Activated CD4-positive, alpha-beta T cell treated with anti-CD3 and anti-CD28 coated beads for 48 hours (primary cell): ENCODE results near the gene GNL3.
"Not testable (repeated sequence)": the region's sequence is repeated elsewhere in the genome, so short reads cannot be mapped to it uniquely, and the experiment has no call there.

Experiments
- DNase-seq: peaks from one replicate; pipeline ENCODE4 v3.0.0-alpha.2; 2020

Gene GNL3

GRCh38 chr3:52685709-52686691 lies at the start of gene GNL3, which contains the start of gene PBRM1:
GNL3 (plus strand) TSS chr3:52686032; CDS start chr3:52686093, 61 bp downstream.
PBRM1 (minus strand) TSS chr3:52685913.
- DNase-seq: peak; percentile 96

GRCh38 chr3:52636673-52637072 lies 49.2 kb upstream of the GNL3 start:
- DNase-seq: no peak

GRCh38 chr3:52645549-52645948 lies 40.3 kb upstream of the GNL3 start:
- no peak for DNase-seq

GRCh38 chr3:52649461-52650210 lies 36.2 kb upstream of the GNL3 start:
- DNase-seq: no peak

- no peak for DNase-seq
These were observed 35.4 kb upstream of the GNL3 start for GRCh38 chr3:52650439-52650838.

- DNase-seq: no peak
These were observed 34.2 kb upstream of the GNL3 start for GRCh38 chr3:52651592-52651991.

GRCh38 chr3:52655895-52656294 lies 29.9 kb upstream of the GNL3 start:
- DNase-seq: no peak

GRCh38 chr3:52660046-52660445 lies 25.8 kb upstream of the GNL3 start:
- no peak for DNase-seq

GRCh38 chr3:52663098-52663497 lies 22.7 kb upstream of the GNL3 start:
- no peak for DNase-seq

GRCh38 chr3:52670621-52671521 lies 15.0 kb upstream of the GNL3 start:
- peak; percentile 57 for DNase-seq

GRCh38 chr3:52671676-52672075 lies 14.2 kb upstream of the GNL3 start:
- DNase-seq: no peak

- DNase-seq: not testable (repeated sequence)
These were observed 9.6 kb upstream of the GNL3 start for GRCh38 chr3:52676201-52676600.

GRCh38 chr3:52678265-52679198 lies 7.3 kb upstream of the GNL3 start:
- DNase-seq: no peak

GRCh38 chr3:52679199-52679538 lies 6.7 kb upstream of the GNL3 start:
- no peak for DNase-seq

- DNase-seq: no peak
These were observed 6.0 kb upstream of the GNL3 start for GRCh38 chr3:52679811-52680210.

GRCh38 chr3:52681596-52681995 lies 4.2 kb upstream of the GNL3 start:
- DNase-seq: no peak

- DNase-seq: peak; percentile 64
These were observed 3.8 kb upstream of the GNL3 start for GRCh38 chr3:52682016-52682415.

- no peak for DNase-seq
These were observed 2.2 kb upstream of the GNL3 start for GRCh38 chr3:52683611-52684010.

- DNase-seq: no peak
These were observed 1.6 kb upstream of the GNL3 start for GRCh38 chr3:52684184-52684583.

GRCh38 chr3:52685285-52685708 lies 535 bp upstream of the GNL3 start:
- DNase-seq: peak; percentile 90

GRCh38 chr3:52688266-52688665 lies 2.4 kb downstream of the GNL3 start:
- DNase-seq: no peak

- no peak for DNase-seq
These were observed 3.3 kb downstream of the GNL3 start for GRCh38 chr3:52689151-52689550.
